Hematopoietic multipotent progenitor cell treated with erythropoietin and hydrocortisone succinate and interleukin-3 and kit ligand, for 17 days (in vitro differentiated cells): Measurements from ENCODE around the gene SLC24A3.

Experiments used
- DNase-seq: peaks from one replicate; pipeline ENCODE4 v3.0.0-alpha.2; 2015; ENCODE audit warnings: low spot score

SLC24A3 gene

GRCh38 chr20:19502169-19502568 lies 289.7 kb downstream of the SLC24A3 start:
- DNase-seq = no peak

GRCh38 chr20:19504251-19504650 lies 291.8 kb downstream of the SLC24A3 start:
- DNase-seq = no peak

GRCh38 chr20:19506021-19506420 lies 293.6 kb downstream of the SLC24A3 start:
- DNase-seq = no peak

GRCh38 chr20:19508449-19508848 lies 296.0 kb downstream of the SLC24A3 start:
- DNase-seq = no peak

GRCh38 chr20:19510611-19511010 lies 298.2 kb downstream of the SLC24A3 start:
- peak; percentile 38 for DNase-seq

- no peak for DNase-seq
These were observed 299.5 kb downstream of the SLC24A3 start for GRCh38 chr20:19511931-19512330.

- no peak for DNase-seq
These were observed 300.6 kb downstream of the SLC24A3 start for GRCh38 chr20:19512886-19513677.

- DNase-seq = no peak
These were observed 302.6 kb downstream of the SLC24A3 start for GRCh38 chr20:19515074-19515473.

- no peak for DNase-seq
These were observed 307.0 kb downstream of the SLC24A3 start for GRCh38 chr20:19519466-19519865.

GRCh38 chr20:19520261-19520660 lies 307.8 kb downstream of the SLC24A3 start:
- DNase-seq = no peak

GRCh38 chr20:19522071-19522801 lies 309.8 kb downstream of the SLC24A3 start:
- no peak for DNase-seq

- DNase-seq = no peak
These were observed 310.6 kb downstream of the SLC24A3 start for GRCh38 chr20:19522836-19523590.

GRCh38 chr20:19524691-19525090 lies 312.2 kb downstream of the SLC24A3 start:
- DNase-seq = no peak

GRCh38 chr20:19527509-19527908 lies 315.1 kb downstream of the SLC24A3 start:
- no peak for DNase-seq

GRCh38 chr20:19528286-19529030 lies 316.0 kb downstream of the SLC24A3 start:
- DNase-seq = no peak

GRCh38 chr20:19530006-19530405 lies 317.6 kb downstream of the SLC24A3 start:
- DNase-seq = no peak

- no peak for DNase-seq
These were observed 319.0 kb downstream of the SLC24A3 start for GRCh38 chr20:19531446-19531845.

- no peak for DNase-seq
These were observed 326.1 kb downstream of the SLC24A3 start for GRCh38 chr20:19538556-19538955.

GRCh38 chr20:19539191-19539590 lies 326.7 kb downstream of the SLC24A3 start:
- no peak for DNase-seq

- no peak for DNase-seq
These were observed 327.9 kb downstream of the SLC24A3 start for GRCh38 chr20:19540392-19540791.

- no peak for DNase-seq
These were observed 330.7 kb downstream of the SLC24A3 start for GRCh38 chr20:19543101-19543500.

- DNase-seq = no peak
These were observed 332.2 kb downstream of the SLC24A3 start for GRCh38 chr20:19544684-19545083.
